Transverse colon (tissue), 4 donors: Measurements from ENCODE around the gene OR1F1. TPM values are rescaled to one million over a fixed set of nuclear protein-coding genes. Genes with fewer than 3 reads are reported as not detected.

Source experiments
- DNase-seq: peaks from one replicate; pipeline ENCODE4 v3.0.0-alpha.2; 2019
- H3K27ac ChIP-seq, 4 donors: fragments of 200-600 bp; sonication (generic); 2 replicates each; pipeline ENCODE4 v1.5.1; 2016 to 2018; ENCODE audit warnings: inconsistent platforms in 4 of 4
- H3K27me3 ChIP-seq: fragments of 200-600 bp; sonication (generic); 2 replicates; pipeline ENCODE4 v1.5.1; 2017; ENCODE audit warnings: inconsistent platforms
- H3K36me3 ChIP-seq, 4 donors: fragments of 200-600 bp; sonication (generic); 2 replicates each; pipeline ENCODE4 v1.5.1; 2017 to 2019; ENCODE audit warnings: inconsistent platforms in 4 of 4
- H3K4me1 ChIP-seq, 4 donors: fragments of 200-600 bp; sonication (generic); 2 replicates each; pipeline ENCODE4 v1.5.1; 2017 to 2020; ENCODE audit warnings: inconsistent platforms in 4 of 4
- H3K4me3 ChIP-seq, 4 donors: fragments of 200-600 bp; sonication (generic); 1 replicate in 1 of 4; 2 replicates in 3 of 4; pipeline versions ENCODE4 v1.5.1 to v1.6.1; 2017 to 2019; ENCODE audit warnings: inconsistent platforms in 4 of 4
- H3K9me3 ChIP-seq, 2 donors: fragments of 200-600 bp; sonication (generic); 2 replicates each; pipeline ENCODE4 v1.5.1; 2017 to 2019; ENCODE audit warnings: inconsistent platforms in 2 of 2
- EP300 ChIP-seq: sonication (generic); formaldehyde crosslinking; IDR thresholded peaks from one replicate; pipeline ENCODE4 v1.6.1; 2017; ENCODE audit warnings: antibody characterized with exemption, low read depth
- POLR2A ChIP-seq: fragments of 450-650 bp; IDR thresholded peaks from one replicate; pipeline ENCODE4 v1.6.1; 2016; ENCODE audit warnings: antibody characterized with exemption, mild to moderate bottlenecking, moderate library complexity
- POLR2AphosphoS5 ChIP-seq, 3 donors: sonication (generic); formaldehyde crosslinking; IDR thresholded peaks; one replicate each; pipeline ENCODE4 v1.6.1; 2016; ENCODE audit warnings: antibody characterized with exemption in 3 of 3
- WGBS, 2 donors: methylation state at CpG; one replicate each; pipeline ENCODE4 v1.1.5; 2018; ENCODE audit warnings: low coverage in 1 of 2; 5-methylcytosine and 5-hydroxymethylcytosine counted together
- in situ Hi-C, 4 donors: fragments of 200-750 bp; cut with MboI; loops; one replicate each; pipeline versions ENCODE4 v1.15.0 to v1.15.1; 2017; ENCODE audit warnings: low sequenced_read_pairs in 3 of 4, low pct_ligation_motif_present in 1 of 4, low pct_unique_long_range_greater_than_20kb in 1 of 4
- intact Hi-C: fragments of 100-400 bp; cut with DNase I; formaldehyde crosslinking; loops from one replicate; pipeline ENCODE4 v1.15.1; 2023; ENCODE audit warnings: low total_unique reads
- total RNA-seq, 4 donors: library from RNA; depleted of rRNA; stranded (reverse); fragments of >200 nt; gene quantifications; one replicate each; pipeline ENCODE4 v1.1.0, GENCODE V29; 2016
- TF ChIP-seq, protein P1 (sequence below), 5 experiments: fragments of 200-600 bp in 3 of 5; fragments of 450-650 bp in 2 of 5; sonication (generic) in 3 of 5; IDR thresholded peaks; 1 replicate in 2 of 5; 2 replicates in 3 of 5; pipeline ENCODE4 v1.5.1; 2016 to 2017; ENCODE audit warnings: antibody characterized with exemption in 5 of 5, inconsistent platforms in 3 of 5, mild to moderate bottlenecking in 2 of 5, moderate library complexity in 1 of 5

OR1F1 gene
- total RNA-seq, 4 donors from 2014 or later, result not detected

- H3K9me3 ChIP-seq, result peaks cover 0 to 9% of the 10 kb centered on the region in 2 donors
- intact Hi-C loops (no loop called here), in situ Hi-C loops (no loop called here)
- H3K4me3 ChIP-seq, result no peak overlapping the region
- no peak for DNase-seq
- 61 to 78% methylated on average over 2 to 3 of the region's 3 CpGs for WGBS, 2 donors
- H3K27me3 ChIP-seq, result peaks cover 5% of the 10 kb centered on the region
- H3K36me3 ChIP-seq, result no peaks in the 10 kb centered on the region
- H3K27ac ChIP-seq, result no peak overlapping the region
- TF ChIP-seq, protein P1, sequence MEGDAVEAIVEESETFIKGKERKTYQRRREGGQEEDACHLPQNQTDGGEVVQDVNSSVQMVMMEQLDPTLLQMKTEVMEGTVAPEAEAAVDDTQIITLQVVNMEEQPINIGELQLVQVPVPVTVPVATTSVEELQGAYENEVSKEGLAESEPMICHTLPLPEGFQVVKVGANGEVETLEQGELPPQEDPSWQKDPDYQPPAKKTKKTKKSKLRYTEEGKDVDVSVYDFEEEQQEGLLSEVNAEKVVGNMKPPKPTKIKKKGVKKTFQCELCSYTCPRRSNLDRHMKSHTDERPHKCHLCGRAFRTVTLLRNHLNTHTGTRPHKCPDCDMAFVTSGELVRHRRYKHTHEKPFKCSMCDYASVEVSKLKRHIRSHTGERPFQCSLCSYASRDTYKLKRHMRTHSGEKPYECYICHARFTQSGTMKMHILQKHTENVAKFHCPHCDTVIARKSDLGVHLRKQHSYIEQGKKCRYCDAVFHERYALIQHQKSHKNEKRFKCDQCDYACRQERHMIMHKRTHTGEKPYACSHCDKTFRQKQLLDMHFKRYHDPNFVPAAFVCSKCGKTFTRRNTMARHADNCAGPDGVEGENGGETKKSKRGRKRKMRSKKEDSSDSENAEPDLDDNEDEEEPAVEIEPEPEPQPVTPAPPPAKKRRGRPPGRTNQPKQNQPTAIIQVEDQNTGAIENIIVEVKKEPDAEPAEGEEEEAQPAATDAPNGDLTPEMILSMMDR (IDR thresholded peaks at IDR 0.05), result no peak
- H3K4me1 ChIP-seq, result no peaks in the 10 kb centered on the region
Measured at GRCh38 chr16:3216263-3216640, 28.2 kb downstream of the OR1F1 start.

GRCh38 chr16:3220839-3221238 lies 32.8 kb downstream of the OR1F1 start:
- Histone ChIP-seq H3K4me3 (no peak overlapping the region), H3K4me1 (no peaks in the 10 kb centered on the region), H3K27me3 (no peaks in the 10 kb centered on the region), H3K36me3 (peaks cover 0 to 40% (median 14%) of the 10 kb centered on the region in 4 donors), H3K27ac (no peak overlapping the region), H3K9me3 (peaks cover 41 to 54% of the 10 kb centered on the region in 2 donors)
- intact Hi-C loops, result no loop called here
- 80 to 95% methylated on average over 4 to 10 of the region's 10 CpGs for WGBS, 2 donors
- in situ Hi-C loops, result no loop called here
- TF ChIP-seq POLR2AphosphoS5 (IDR thresholded peaks at IDR 0.05) (no peak), EP300 (no peak), POLR2A (no peak)
- TF ChIP-seq, protein P1 (IDR thresholded peaks at IDR 0.05), result no peak
- DNase-seq, result no peak

DNA sequence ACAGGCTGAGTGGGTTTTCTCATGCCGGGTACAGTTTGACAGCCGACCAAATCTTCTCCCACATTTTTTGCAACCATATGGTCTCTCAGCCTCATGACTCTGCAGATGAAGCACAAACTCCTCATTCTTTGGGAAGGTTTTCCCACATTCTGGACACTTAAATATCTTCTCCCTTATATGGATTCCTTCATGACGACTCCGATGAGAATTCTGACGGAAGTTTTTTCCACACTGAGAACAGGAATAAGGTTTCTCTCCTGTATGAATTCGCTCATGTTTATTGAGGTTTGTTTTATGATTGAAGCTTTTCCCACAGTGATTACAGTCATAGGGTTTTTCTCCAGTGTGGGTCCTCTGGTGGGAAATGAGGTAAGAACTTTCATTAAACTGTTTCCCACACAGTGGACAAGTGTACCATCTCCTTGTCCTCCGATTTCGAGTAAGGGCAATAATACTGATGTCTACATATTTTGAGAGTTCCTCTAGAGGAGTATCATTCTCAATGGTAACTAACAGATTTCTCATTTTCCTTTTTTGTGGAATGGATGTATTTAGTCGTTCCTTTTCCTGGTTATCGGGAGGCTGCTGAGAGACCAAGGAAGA lies 36.0 kb downstream of the OR1F1 start:
- intact Hi-C loops (no loop called here), in situ Hi-C loops (no loop called here)
- Histone ChIP-seq H3K4me3 (no peak overlapping the region), H3K9me3 (peaks cover 63 to 84% of the 10 kb centered on the region in 2 donors), H3K27ac (no peak overlapping the region), H3K36me3 (peaks cover 0 to 72% (median 30%) of the 10 kb centered on the region in 4 donors), H3K4me1 (no peaks in the 10 kb centered on the region), H3K27me3 (no peaks in the 10 kb centered on the region)
- no peak for TF ChIP-seq POLR2A
- TF ChIP-seq POLR2AphosphoS5 (IDR thresholded peaks at IDR 0.05), result no peak
- no peak for TF ChIP-seq EP300
- TF ChIP-seq, protein P1 (IDR thresholded peaks at IDR 0.05), result no peak
- WGBS, 2 donors, result 96 to 98% methylated on average over 8 to 10 of the region's 10 CpGs
- no peak for DNase-seq

GRCh38 chr16:3234543-3234856 lies 46.5 kb downstream of the OR1F1 start:
- TF ChIP-seq POLR2AphosphoS5 (IDR thresholded peaks at IDR 0.05) (no peak), POLR2A (no peak), EP300 (no peak)
- TF ChIP-seq, protein P1 (IDR thresholded peaks at IDR 0.05), result no peak
- peak overlapping the region; percentile 92 to 96 (median 96) for H3K27ac ChIP-seq
- DNase-seq, result no peak
- in situ Hi-C loops (no loop called here), intact Hi-C loops (no loop called here)
- H3K27me3 ChIP-seq, result no peaks in the 10 kb centered on the region
- peaks cover under 1 to 7% of the 10 kb centered on the region in 2 donors for H3K9me3 ChIP-seq
- WGBS, 2 donors, result 5% methylated on average over 18 of the region's 18 CpGs; no CpG with 5 or more reads in 1 of the 2 donors
- H3K4me1 ChIP-seq, result peaks cover 5 to 17% (median 10%) of the 10 kb centered on the region in 4 donors
- H3K4me3 ChIP-seq, result peak overlapping the region; percentile 56 to 93 (median 83)
- H3K36me3 ChIP-seq, result peaks cover 0 to 36% (median 18%) of the 10 kb centered on the region in 4 donors
